ENCODE data around the gene CDC42BPB. TPM values are rescaled to one million over a fixed set of nuclear protein-coding genes. Genes with fewer than 3 reads are reported as not detected.
"Not testable (repeated sequence)": the region's sequence is repeated elsewhere in the genome, so short reads cannot be mapped to it uniquely, and the experiment has no call there.

CDC42BPB gene
- total RNA-seq, 1 donor from 2014 or later = 105 TPM

- intact Hi-C loops (cut with DNase I) = loop anchor here (10.0 kb wide), 1 partner anchor 154 kb away; the partner anchor contains the start of gene TRAF3
- ATAC-seq = peak; percentile 70
- DNase-seq (ENCODE audit: low spot score) = peak; percentile 79
Measured at GRCh38 chr14:102928412-102929240, 128.7 kb downstream of the CDC42BPB start.

- intact Hi-C loops (cut with DNase I) = loop anchor here (10.0 kb wide), 1 partner anchor 153 kb away; the partner anchor contains the start of gene TRAF3
- DNase-seq (ENCODE audit: low spot score) (peak; percentile 58), ATAC-seq (peak; percentile 25)
Measured at GRCh38 chr14:102927878-102928411, 129.4 kb downstream of the CDC42BPB start.

GRCh38 chr14:102927346-102927877, 129.9 kb downstream of the CDC42BPB start:
- DNase-seq (ENCODE audit: low spot score) (peak; percentile 56), ATAC-seq (no peak)
- intact Hi-C loops (cut with DNase I) = loop anchor here (10.0 kb wide), 1 partner anchor 153 kb away; the partner anchor contains the start of gene TRAF3

GRCh38 chr14:102926840-102927239, 130.5 kb downstream of the CDC42BPB start:
- intact Hi-C loops (cut with DNase I) = loop anchor here (10.0 kb wide), 1 partner anchor 152 kb away; the partner anchor contains the start of gene TRAF3
- not testable (repeated sequence) for DNase-seq (ENCODE audit: low spot score); ATAC-seq

GRCh38 chr14:102926104-102926503, 131.2 kb downstream of the CDC42BPB start:
- no peak for DNase-seq (ENCODE audit: low spot score)
- intact Hi-C loops (cut with DNase I) = loop anchor here (10.0 kb wide), 1 partner anchor 151 kb away; the partner anchor contains the start of gene TRAF3
- ATAC-seq = no peak

GRCh38 chr14:102925646-102926045, 131.7 kb downstream of the CDC42BPB start:
- no peak for ATAC-seq

GRCh38 chr14:102924632-102925588, 132.4 kb downstream of the CDC42BPB start:
- DNase-seq (ENCODE audit: low spot score) = no peak
- intact Hi-C loops (cut with DNase I) = loop anchor here (10.0 kb wide), 1 partner anchor 150 kb away; the partner anchor contains the start of gene TRAF3
- no peak for ATAC-seq

More at GRCh38 chr14:102925646-102926045, 131.7 kb downstream of the CDC42BPB start:
- no peak for DNase-seq (ENCODE audit: low spot score)
- intact Hi-C loops (cut with DNase I) = loop anchor here (10.0 kb wide), 1 partner anchor 151 kb away; the partner anchor contains the start of gene TRAF3

- ATAC-seq (no peak), DNase-seq (ENCODE audit: low spot score) (no peak)
- intact Hi-C loops (cut with DNase I) = loop anchor here (10.0 kb wide), 1 partner anchor 149 kb away; the partner anchor contains the start of gene TRAF3
Measured at GRCh38 chr14:102923925-102924486, 133.3 kb downstream of the CDC42BPB start.

GRCh38 chr14:102923201-102923924, 134.0 kb downstream of the CDC42BPB start:
- intact Hi-C loops (cut with DNase I) = loop anchor here (10.0 kb wide), 1 partner anchor 149 kb away; the partner anchor contains the start of gene TRAF3
- no peak for ATAC-seq
- DNase-seq (ENCODE audit: low spot score) = no peak

- DNase-seq (ENCODE audit: low spot score) (no peak), ATAC-seq (peak; percentile 30)
- intact Hi-C loops (cut with DNase I) = loop anchor here (10.0 kb wide), 1 partner anchor 148 kb away; the partner anchor contains the start of gene TRAF3
Measured at GRCh38 chr14:102922490-102923200, 134.7 kb downstream of the CDC42BPB start, which contains the start of gene AMN. AMN (plus strand) TSS chr14:102922663; CDS start chr14:102922689, 26 bp downstream.

GRCh38 chr14:102920998-102921304, 136.4 kb downstream of the CDC42BPB start:
- ATAC-seq = no peak
- intact Hi-C loops (cut with DNase I) = loop anchor here (10.0 kb wide), 1 partner anchor 146 kb away; the partner anchor contains the start of gene TRAF3
- DNase-seq (ENCODE audit: low spot score) = no peak

- intact Hi-C loops (cut with DNase I) = loop anchor here (10.0 kb wide), 1 partner anchor 146 kb away; the partner anchor contains the start of gene TRAF3
- DNase-seq (ENCODE audit: low spot score) (no peak), ATAC-seq (no peak)
Measured at GRCh38 chr14:102920273-102920997, 136.9 kb downstream of the CDC42BPB start.

GRCh38 chr14:102918438-102918837, 138.9 kb downstream of the CDC42BPB start:
- DNase-seq (ENCODE audit: low spot score) = no peak
- intact Hi-C loops (cut with DNase I) = loop anchor here (10.0 kb wide), 1 partner anchor 224 kb away; no protein-coding TSS in a partner anchor
- ATAC-seq = no peak

GRCh38 chr14:102917469-102918211, 139.7 kb downstream of the CDC42BPB start:
- intact Hi-C loops (cut with DNase I) = loop anchor here (10.0 kb wide), 1 partner anchor 223 kb away; no protein-coding TSS in a partner anchor
- ATAC-seq (peak; percentile 56), DNase-seq (ENCODE audit: low spot score) (peak; percentile 77)

GRCh38 chr14:102917056-102917385, 140.3 kb downstream of the CDC42BPB start:
- DNase-seq (ENCODE audit: low spot score) (no peak), ATAC-seq (no peak)
- intact Hi-C loops (cut with DNase I) = loop anchor here (10.0 kb wide), 1 partner anchor 222 kb away; no protein-coding TSS in a partner anchor

All from sciatic nerve (tissue), 2 donors.